Measurements from ENCODE around the gene USP32. TPM values are rescaled to one million over a fixed set of nuclear protein-coding genes. Genes with fewer than 3 reads are reported as not detected.

USP32 gene
- total and polyA plus RNA-seq, 4 donors: 11.6 to 103 (median 42.9) TPM

- no peak overlapping the region for H3K4me3 ChIP-seq (ENCODE audit: low read depth in 1 of 3, low read length in 3 of 3)
- 98% methylated on average over 7 of the region's 7 CpGs for WGBS
- H3K9ac ChIP-seq (ENCODE audit: low read depth in 1 of 2, low read length in 2 of 2): no peak overlapping the region
- H3K9me3 ChIP-seq (ENCODE audit: control insufficient read depth in 4 of 4, low read length in 3 of 4): no peaks in the 10 kb centered on the region
- DNase-seq (ENCODE audit: low spot score): no peak
- no peak overlapping the region for H3K27ac ChIP-seq (ENCODE audit: low read depth in 1 of 2, low read length in 2 of 2)
- H3K4me1 ChIP-seq (ENCODE audit: control insufficient read depth in 4 of 4, insufficient read depth in 4 of 4, low read length in 3 of 4): no peaks in the 10 kb centered on the region
- no peaks in the 10 kb centered on the region for H3K27me3 ChIP-seq (ENCODE audit: control insufficient read depth in 4 of 4, insufficient read depth in 4 of 4, low read length in 3 of 4)
- TF ChIP-seq SP1 (IDR thresholded peaks at IDR 0.05): no peak
- no peak for TF ChIP-seq FOXA2 (IDR thresholded peaks at IDR 0.05)
- no peak for TF ChIP-seq NR2F2 (IDR thresholded peaks at IDR 0.05)
- TF ChIP-seq ATF3 (IDR thresholded peaks at IDR 0.05): no peak
- TF ChIP-seq RXRA (IDR thresholded peaks at IDR 0.05): no peak
- TF ChIP-seq EGR1 (IDR thresholded peaks at IDR 0.05; ENCODE audit: low read depth in 2 of 2): no peak
- no peak for TF ChIP-seq JUND (IDR thresholded peaks at IDR 0.05)
- TF ChIP-seq GABPA (IDR thresholded peaks at IDR 0.05 in 1 of 2, conservative IDR thresholded peaks at IDR 0.05 in 1 of 2): no peak
- no peak for TF ChIP-seq HNF4A (conservative IDR thresholded peaks at IDR 0.05)
- no peak for TF ChIP-seq REST (IDR thresholded peaks at IDR 0.05)
- TF ChIP-seq MAX (IDR thresholded peaks at IDR 0.05): no peak
- no peak for TF ChIP-seq ZBTB33 (IDR thresholded peaks at IDR 0.05)
- H3K36me3 ChIP-seq (ENCODE audit: control insufficient read depth in 4 of 4, insufficient read depth in 3 of 4, low read depth in 1 of 4, low read length in 3 of 4): peaks cover 3 to 10% (median 4%) of the 10 kb centered on the region in 4 donors
Observed at GRCh38 chr17:60247836-60248461, 144.0 kb downstream of the USP32 start.

GRCh38 chr17:60244656-60245055, 147.3 kb downstream of the USP32 start:
- 97% methylated on average over 8 of the region's 8 CpGs for WGBS
- no peaks in the 10 kb centered on the region for H3K27me3 ChIP-seq (ENCODE audit: control insufficient read depth in 4 of 4, insufficient read depth in 4 of 4, low read length in 3 of 4)

More at GRCh38 chr17:60244656-60245055, 147.3 kb downstream of the USP32 start:
- peaks cover 3 to 8% (median 4%) of the 10 kb centered on the region in 4 donors for H3K36me3 ChIP-seq (ENCODE audit: control insufficient read depth in 4 of 4, insufficient read depth in 3 of 4, low read depth in 1 of 4, low read length in 3 of 4)
- H3K4me1 ChIP-seq (ENCODE audit: control insufficient read depth in 4 of 4, insufficient read depth in 4 of 4, low read length in 3 of 4): no peaks in the 10 kb centered on the region
- no peak overlapping the region for H3K4me3 ChIP-seq (ENCODE audit: low read depth in 1 of 3, low read length in 3 of 3)
- no peaks in the 10 kb centered on the region for H3K9me3 ChIP-seq (ENCODE audit: control insufficient read depth in 4 of 4, low read length in 3 of 4)
- no peak for TF ChIP-seq MAX (IDR thresholded peaks at IDR 0.05)
- no peak for TF ChIP-seq NR2F2 (IDR thresholded peaks at IDR 0.05)
- no peak for TF ChIP-seq EGR1 (IDR thresholded peaks at IDR 0.05; ENCODE audit: low read depth in 2 of 2)
- no peak for TF ChIP-seq RXRA (IDR thresholded peaks at IDR 0.05)
- no peak for TF ChIP-seq HNF4A (conservative IDR thresholded peaks at IDR 0.05)
- no peak for TF ChIP-seq HNF4G (IDR thresholded peaks at IDR 0.05)
- TF ChIP-seq FOXA2 (IDR thresholded peaks at IDR 0.05): no peak
- TF ChIP-seq YY1 (IDR thresholded peaks at IDR 0.05): no peak
- TF ChIP-seq JUND (IDR thresholded peaks at IDR 0.05): no peak
- no peak for TF ChIP-seq GABPA (IDR thresholded peaks at IDR 0.05 in 1 of 2, conservative IDR thresholded peaks at IDR 0.05 in 1 of 2)
- no peak for DNase-seq (ENCODE audit: low spot score)
- H3K27ac ChIP-seq (ENCODE audit: low read depth in 1 of 2, low read length in 2 of 2): no peak overlapping the region
- no peak overlapping the region for H3K9ac ChIP-seq (ENCODE audit: low read depth in 1 of 2, low read length in 2 of 2)
